BE2C (cell line): ENCODE results near the gene SEPTIN5.

Experiments
- DNase-seq: peaks from one replicate; pipeline ENCODE4 v3.0.0-alpha.2; 2020
- H3K27me3 ChIP-seq: fragments of 250-450 bp; sonication (Bioruptor Pico); 2 replicates; pipeline ENCODE4 v1.5.1; 2020; ENCODE audit warnings: mild to moderate bottlenecking
- H3K36me3 ChIP-seq: fragments of 250-450 bp; sonication (Bioruptor Pico); 2 replicates; pipeline ENCODE4 v1.5.1; 2020; ENCODE audit warnings: mild to moderate bottlenecking
- H3K4me1 ChIP-seq: fragments of 250-450 bp; sonication (Bioruptor Pico); 2 replicates; pipeline ENCODE4 v1.5.1; 2020
- H3K4me3 ChIP-seq: 2 replicates; pipeline ENCODE4 v1.5.1; 2011; ENCODE audit warnings: low read depth, low read length
- H3K9me3 ChIP-seq: fragments of 250-450 bp; sonication (Bioruptor Pico); 2 replicates; pipeline ENCODE4 v1.5.1; 2020
- TF ChIP-seq, protein P1 (sequence below): IDR thresholded peaks from 2 replicates; pipeline ENCODE4 v1.5.1; 2012; ENCODE audit warnings: mild to moderate bottlenecking, low read depth, low read length

The SEPTIN5 gene

GRCh38 chr22:19745155-19746101, 31.1 kb downstream of the SEPTIN5 start:
- Histone ChIP-seq H3K4me1 (peaks cover 8% of the 10 kb centered on the region; the same call in 1 of the 2 replicates), H3K27me3 (no peaks in the 10 kb centered on the region), H3K4me3 (no peak overlapping the region), H3K36me3 (no peaks in the 10 kb centered on the region), H3K9me3 (no peaks in the 10 kb centered on the region)
- TF ChIP-seq, protein P1, sequence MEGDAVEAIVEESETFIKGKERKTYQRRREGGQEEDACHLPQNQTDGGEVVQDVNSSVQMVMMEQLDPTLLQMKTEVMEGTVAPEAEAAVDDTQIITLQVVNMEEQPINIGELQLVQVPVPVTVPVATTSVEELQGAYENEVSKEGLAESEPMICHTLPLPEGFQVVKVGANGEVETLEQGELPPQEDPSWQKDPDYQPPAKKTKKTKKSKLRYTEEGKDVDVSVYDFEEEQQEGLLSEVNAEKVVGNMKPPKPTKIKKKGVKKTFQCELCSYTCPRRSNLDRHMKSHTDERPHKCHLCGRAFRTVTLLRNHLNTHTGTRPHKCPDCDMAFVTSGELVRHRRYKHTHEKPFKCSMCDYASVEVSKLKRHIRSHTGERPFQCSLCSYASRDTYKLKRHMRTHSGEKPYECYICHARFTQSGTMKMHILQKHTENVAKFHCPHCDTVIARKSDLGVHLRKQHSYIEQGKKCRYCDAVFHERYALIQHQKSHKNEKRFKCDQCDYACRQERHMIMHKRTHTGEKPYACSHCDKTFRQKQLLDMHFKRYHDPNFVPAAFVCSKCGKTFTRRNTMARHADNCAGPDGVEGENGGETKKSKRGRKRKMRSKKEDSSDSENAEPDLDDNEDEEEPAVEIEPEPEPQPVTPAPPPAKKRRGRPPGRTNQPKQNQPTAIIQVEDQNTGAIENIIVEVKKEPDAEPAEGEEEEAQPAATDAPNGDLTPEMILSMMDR = no peak
- DNase-seq = peak; percentile 53

DNA sequence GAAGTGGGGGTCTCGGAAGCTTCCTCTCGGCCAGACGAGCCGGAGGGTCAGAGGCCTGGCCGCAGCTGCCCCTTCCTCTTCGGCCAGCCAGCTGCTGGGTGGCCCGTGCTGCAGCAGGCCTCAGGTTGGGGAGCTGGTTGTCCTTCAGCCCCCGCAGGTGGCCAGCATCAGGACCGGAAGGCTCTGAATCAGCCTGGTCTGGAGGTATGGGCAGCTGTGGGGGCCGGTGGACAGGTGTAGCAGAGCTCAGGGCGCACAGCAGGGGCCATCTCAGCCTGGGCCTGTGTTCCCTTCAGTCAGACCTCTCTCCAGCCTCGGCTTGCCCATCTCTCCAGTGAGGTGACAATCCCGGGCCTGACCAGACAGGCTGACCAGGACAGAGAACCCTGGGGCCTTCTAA, 32.4 kb downstream of the SEPTIN5 start:
- TF ChIP-seq, protein P1 = no peak
- Histone ChIP-seq H3K4me1 (peaks cover 8% of the 10 kb centered on the region; the same call in 1 of the 2 replicates), H3K4me3 (no peak overlapping the region), H3K27me3 (no peaks in the 10 kb centered on the region), H3K36me3 (no peaks in the 10 kb centered on the region), H3K9me3 (no peaks in the 10 kb centered on the region)
- DNase-seq = no peak

GRCh38 chr22:19747551-19747950, 33.2 kb downstream of the SEPTIN5 start:
- TF ChIP-seq, protein P1 = no peak

DNA sequence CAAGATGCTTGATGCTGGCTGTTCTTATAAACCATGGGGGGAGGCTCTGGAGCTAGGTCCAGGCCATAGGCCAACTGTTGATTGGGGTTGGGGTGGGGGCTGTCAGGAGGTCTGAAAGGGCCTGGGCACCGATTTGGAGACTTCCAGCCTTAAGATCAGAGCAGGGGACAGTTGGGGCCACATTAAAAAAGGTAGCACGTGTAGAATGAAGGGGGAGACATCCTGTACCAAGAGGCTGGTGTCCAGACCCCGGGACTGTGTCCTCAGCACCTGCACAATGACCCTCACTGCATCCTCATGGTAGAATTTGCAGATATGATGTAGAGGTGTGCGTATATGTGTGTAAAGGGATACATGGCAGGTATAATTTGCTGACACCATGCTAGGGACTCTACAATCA, 33.8 kb downstream of the SEPTIN5 start:
- DNase-seq = no peak
- H3K36me3 ChIP-seq = no peaks in the 10 kb centered on the region
- peaks cover 8% of the 10 kb centered on the region; the same call in 1 of the 2 replicates for H3K4me1 ChIP-seq
- TF ChIP-seq, protein P1 = no peak
- H3K4me3 ChIP-seq = no peak overlapping the region
- H3K9me3 ChIP-seq = no peaks in the 10 kb centered on the region
- H3K27me3 ChIP-seq = no peaks in the 10 kb centered on the region

More at GRCh38 chr22:19747551-19747950, 33.2 kb downstream of the SEPTIN5 start:
- no peaks in the 10 kb centered on the region for H3K27me3 ChIP-seq
- H3K4me1 ChIP-seq = peaks cover 8% of the 10 kb centered on the region; the same call in 1 of the 2 replicates
- H3K36me3 ChIP-seq = no peaks in the 10 kb centered on the region
- no peaks in the 10 kb centered on the region for H3K9me3 ChIP-seq
- no peak overlapping the region for H3K4me3 ChIP-seq
- no peak for DNase-seq

DNA sequence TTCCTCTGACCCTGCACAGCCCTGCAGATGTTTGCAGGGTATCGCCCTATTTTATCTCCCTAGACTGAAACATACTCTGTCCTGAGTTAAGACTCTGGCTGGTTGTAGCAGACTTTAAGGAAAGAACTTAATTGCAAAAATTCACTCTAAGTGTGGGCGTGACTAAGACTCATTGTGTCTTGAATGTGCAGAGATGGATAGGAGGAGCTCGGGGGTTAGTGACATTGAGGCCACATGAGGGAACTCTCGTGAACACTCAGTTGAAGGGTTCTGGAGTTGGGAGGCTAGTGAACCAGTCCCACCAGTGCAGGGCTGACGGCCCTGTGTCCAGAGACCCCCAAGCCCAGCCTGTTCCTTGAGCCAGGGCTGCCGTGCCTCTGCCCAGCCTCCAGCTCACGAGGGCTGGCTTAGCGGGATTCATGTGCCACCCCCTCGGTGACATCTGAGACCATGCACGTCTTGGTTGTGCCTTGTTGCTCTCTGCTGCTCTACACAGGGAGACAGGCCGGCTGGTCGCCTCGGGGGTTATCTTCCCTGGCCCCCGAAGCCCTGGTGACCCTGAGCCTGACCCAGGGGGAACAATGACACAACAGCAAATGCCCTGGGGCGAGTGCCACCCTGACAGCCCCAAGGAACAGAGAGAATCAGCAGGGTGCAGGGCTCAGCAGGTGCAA, 34.8 kb downstream of the SEPTIN5 start:
- peaks cover 8% of the 10 kb centered on the region; the same call in 1 of the 2 replicates for H3K4me1 ChIP-seq
- TF ChIP-seq, protein P1 = no peak
- peaks cover 8% of the 10 kb centered on the region for H3K27me3 ChIP-seq
- DNase-seq = no peak
- H3K36me3 ChIP-seq = no peaks in the 10 kb centered on the region
- H3K9me3 ChIP-seq = no peaks in the 10 kb centered on the region
- H3K4me3 ChIP-seq = no peak overlapping the region

DNA sequence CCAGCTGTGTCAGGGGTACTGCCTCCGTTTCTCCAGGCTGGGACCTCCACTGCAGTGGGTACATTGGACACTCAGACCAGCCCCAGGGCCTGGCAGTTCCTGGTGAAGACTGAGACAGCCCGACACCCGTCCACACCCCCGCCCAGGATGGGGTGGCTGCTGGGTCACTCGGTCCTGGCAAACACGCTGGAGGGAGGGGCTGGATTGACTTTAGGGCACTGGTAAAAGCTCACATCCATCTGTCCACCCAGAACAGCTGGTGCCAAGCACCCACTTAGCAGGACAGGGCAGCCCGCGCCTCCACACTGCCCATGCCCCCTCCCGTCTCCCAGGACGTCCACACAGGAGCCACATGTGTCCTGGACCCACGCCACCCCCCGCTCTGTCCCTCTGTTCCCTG, 35.6 kb downstream of the SEPTIN5 start:
- H3K9me3 ChIP-seq = no peaks in the 10 kb centered on the region
- DNase-seq = no peak
- peaks cover 16% of the 10 kb centered on the region for H3K27me3 ChIP-seq

More for the DNA sequence above, 35.6 kb downstream of the SEPTIN5 start:
- TF ChIP-seq, protein P1 = no peak
- no peak overlapping the region for H3K4me3 ChIP-seq
- H3K4me1 ChIP-seq = peaks cover 8% of the 10 kb centered on the region; the same call in 1 of the 2 replicates
- H3K36me3 ChIP-seq = no peaks in the 10 kb centered on the region
